Trophoblast cell (in vitro differentiated cells and primary cell): ENCODE measurements around the gene NTN5.

Experiments
- DNase-seq, 2 donors: peaks; one replicate each; pipeline ENCODE4 v3.0.0-alpha.2; 2016
- H2AFZ ChIP-seq: 2 replicates; pipeline ENCODE4 v1.6.1; 2013; ENCODE audit warnings: low read length, moderate library complexity, mild to moderate bottlenecking; ENCODE audit not compliant: insufficient read depth, poor library complexity
- H2AK5ac ChIP-seq: 2 replicates; pipeline ENCODE4 v1.6.1; 2013; ENCODE audit warnings: mild to moderate bottlenecking, low read length
- H2BK120ac ChIP-seq: 2 replicates; pipeline ENCODE4 v1.6.1; 2013; ENCODE audit warnings: low read length, mild to moderate bottlenecking, moderate library complexity; ENCODE audit not compliant: insufficient read depth, poor library complexity
- H2BK12ac ChIP-seq: 2 replicates; pipeline ENCODE4 v1.6.1; 2013; ENCODE audit warnings: mild to moderate bottlenecking, low read length, moderate library complexity
- H2BK5ac ChIP-seq: 2 replicates; pipeline ENCODE4 v1.6.1; 2013; ENCODE audit warnings: low read length, low read depth, moderate library complexity, mild to moderate bottlenecking; ENCODE audit not compliant: poor library complexity
- H3K14ac ChIP-seq: 2 replicates; pipeline ENCODE4 v1.6.1; 2013; ENCODE audit warnings: mild to moderate bottlenecking, low read length
- H3K18ac ChIP-seq: 2 replicates; pipeline ENCODE4 v1.6.1; 2013; ENCODE audit warnings: mild to moderate bottlenecking, low read length
- H3K23ac ChIP-seq: 2 replicates; pipeline ENCODE4 v1.6.1; 2013; ENCODE audit warnings: low read length
- H3K27ac ChIP-seq: 2 replicates; pipeline ENCODE4 v1.5.1; 2013; ENCODE audit warnings: low read depth, mild to moderate bottlenecking, inconsistent platforms, low read length, moderate library complexity
- H3K27me3 ChIP-seq: 2 replicates; pipeline ENCODE4 v1.6.1; 2013; ENCODE audit warnings: inconsistent platforms, mild to moderate bottlenecking, low read length, moderate library complexity; ENCODE audit not compliant: insufficient read depth
- H3K36me3 ChIP-seq, 2 experiments: 1 replicate in 1 of 2; 2 replicates in 1 of 2; pipeline ENCODE4 v1.6.1; 2013; ENCODE audit warnings: low read length in 2 of 2, mild to moderate bottlenecking in 2 of 2, moderate library complexity in 1 of 2; ENCODE audit not compliant: insufficient read depth in 2 of 2, control insufficient read depth in 1 of 2
- H3K4ac ChIP-seq: 2 replicates; pipeline ENCODE4 v1.6.1; 2013; ENCODE audit warnings: low read depth, mild to moderate bottlenecking, low read length, moderate library complexity
- H3K4me1 ChIP-seq, 2 experiments: 1 replicate in 1 of 2; 2 replicates in 1 of 2; pipeline ENCODE4 v1.6.1; 2013; ENCODE audit warnings: low read length in 2 of 2, mild to moderate bottlenecking in 2 of 2, moderate library complexity in 1 of 2; ENCODE audit not compliant: insufficient read depth in 2 of 2, control insufficient read depth in 1 of 2
- H3K4me2 ChIP-seq: 2 replicates; pipeline ENCODE4 v1.6.1; 2013; ENCODE audit warnings: inconsistent platforms, mild to moderate bottlenecking, low read length, moderate library complexity
- H3K4me3 ChIP-seq: 2 replicates; pipeline ENCODE4 v1.5.1; 2013; ENCODE audit warnings: mild to moderate bottlenecking, low read depth, low read length, inconsistent platforms
- H3K79me1 ChIP-seq: one replicate; pipeline ENCODE4 v1.6.1; 2013; ENCODE audit warnings: low read length
- H3K79me2 ChIP-seq: 2 replicates; pipeline ENCODE4 v1.6.1; 2013; ENCODE audit warnings: low read length, mild to moderate bottlenecking; ENCODE audit not compliant: control insufficient read depth, insufficient read depth, poor library complexity
- H3K9ac ChIP-seq: 2 replicates; pipeline ENCODE4 v1.6.1; 2013; ENCODE audit warnings: mild to moderate bottlenecking, low read length
- H3K9me3 ChIP-seq: 2 replicates; pipeline ENCODE4 v1.6.1; 2013; ENCODE audit warnings: low read depth, mild to moderate bottlenecking, control low read depth, inconsistent platforms, low read length; ENCODE audit not compliant: insufficient read depth
- H4K12ac ChIP-seq: 2 replicates; pipeline ENCODE4 v1.6.1; 2013; ENCODE audit warnings: low read depth, mild to moderate bottlenecking, low read length, moderate library complexity
- H4K8ac ChIP-seq: 2 replicates; pipeline ENCODE4 v1.6.1; 2013; ENCODE audit warnings: low read depth, mild to moderate bottlenecking, low read length, moderate library complexity
- H4K91ac ChIP-seq: one replicate; pipeline ENCODE4 v1.6.1; 2013; ENCODE audit warnings: low read depth, mild to moderate bottlenecking, low read length, moderate library complexity
- WGBS: extraction: QIAGEN DNeasy Blood & Tissue Kit; methylation state at CpG from one replicate; pipeline ENCODE4 v1.1.7; 2013; ENCODE audit warnings: missing lambda C conversion rate; ENCODE audit not compliant: insufficient read length, insufficient coverage; ENCODE audit errors: extremely low coverage; 5-methylcytosine and 5-hydroxymethylcytosine counted together

The NTN5 gene

GRCh38 chr19:48617146-48617937, 55.5 kb downstream of the NTN5 start:
- H2AK5ac ChIP-seq = no peak overlapping the region
- no peak overlapping the region for H3K23ac ChIP-seq
- no peak overlapping the region for H2BK12ac ChIP-seq
- DNase-seq = no peak
- peak overlapping the region; percentile 16 for H3K9ac ChIP-seq
- no peak overlapping the region for H2BK120ac ChIP-seq
- WGBS = no CpG with 5 or more reads among the region's 18 CpGs
- no peak overlapping the region for H2AFZ ChIP-seq
- no peak overlapping the region for H3K18ac ChIP-seq
- no peak overlapping the region for H2BK5ac ChIP-seq
- peaks cover 16% of the 10 kb centered on the region for H3K79me2 ChIP-seq
- peaks cover 2% of the 10 kb centered on the region for H3K9me3 ChIP-seq
- no peak overlapping the region for H4K8ac ChIP-seq
- H3K27ac ChIP-seq = no peak overlapping the region
- H3K4me3 ChIP-seq = no peak overlapping the region
- H3K79me1 ChIP-seq = peaks cover 9% of the 10 kb centered on the region
- peak overlapping the region; percentile 53 for H3K4ac ChIP-seq
- peak overlapping the region; percentile 66 for H3K4me2 ChIP-seq
- H4K12ac ChIP-seq = no peak overlapping the region
- peaks cover 34 to 37% of the 10 kb centered on the region in 2 experiments for H3K36me3 ChIP-seq
- no peak overlapping the region for H4K91ac ChIP-seq
- no peak overlapping the region for H3K14ac ChIP-seq
- H3K4me1 ChIP-seq = peaks cover 5 to 13% of the 10 kb centered on the region in 2 experiments
- H3K27me3 ChIP-seq = no peaks in the 10 kb centered on the region

- H4K8ac ChIP-seq = no peak overlapping the region
- no peak overlapping the region for H2BK5ac ChIP-seq
- no peak overlapping the region for H3K23ac ChIP-seq
- H3K18ac ChIP-seq = peak overlapping the region; percentile 64
- no peak overlapping the region for H3K14ac ChIP-seq
- H3K4me1 ChIP-seq = peaks cover 5 to 13% of the 10 kb centered on the region in 2 experiments
- H3K9ac ChIP-seq = no peak overlapping the region
- H3K27me3 ChIP-seq = no peaks in the 10 kb centered on the region
- no peak overlapping the region for H3K27ac ChIP-seq
- no peak overlapping the region for H2AFZ ChIP-seq
- no peak overlapping the region for H2AK5ac ChIP-seq
- H3K4ac ChIP-seq = peak overlapping the region; percentile 77
- H3K9me3 ChIP-seq = peaks cover 2% of the 10 kb centered on the region
- H3K79me1 ChIP-seq = peaks cover 9% of the 10 kb centered on the region
- no peak overlapping the region for H4K12ac ChIP-seq
- DNase-seq = no peak
- peak overlapping the region; percentile 66 for H3K4me2 ChIP-seq
- H3K36me3 ChIP-seq = peaks cover 34 to 37% of the 10 kb centered on the region in 2 experiments
- no peak overlapping the region for H2BK120ac ChIP-seq
- H4K91ac ChIP-seq = no peak overlapping the region
- H3K4me3 ChIP-seq = no peak overlapping the region
- no CpG with 5 or more reads among the region's 12 CpGs for WGBS
- H3K79me2 ChIP-seq = peaks cover 16% of the 10 kb centered on the region
- H2BK12ac ChIP-seq = no peak overlapping the region
Measured at GRCh38 chr19:48616491-48617056, 56.2 kb downstream of the NTN5 start.

GRCh38 chr19:48616041-48616436, 56.8 kb downstream of the NTN5 start:
- Histone ChIP-seq H4K8ac (no peak overlapping the region), H3K4me1 (peaks cover 5 to 13% of the 10 kb centered on the region in 2 experiments), H2AFZ (no peak overlapping the region), H2BK5ac (no peak overlapping the region), H3K27me3 (no peaks in the 10 kb centered on the region), H2AK5ac (no peak overlapping the region), H4K12ac (no peak overlapping the region), H2BK12ac (no peak overlapping the region), H3K4me2 (no peak overlapping the region), H2BK120ac (no peak overlapping the region), H3K18ac (peak overlapping the region; percentile 25), H3K79me1 (peaks cover 9% of the 10 kb centered on the region), H3K4ac (no peak overlapping the region), H3K14ac (no peak overlapping the region), H3K79me2 (peaks cover 16% of the 10 kb centered on the region), H3K23ac (no peak overlapping the region), H3K36me3 (peaks cover 34 to 37% of the 10 kb centered on the region in 2 experiments), H3K4me3 (no peak overlapping the region), H3K9me3 (peaks cover 2% of the 10 kb centered on the region), H4K91ac (no peak overlapping the region), H3K9ac (no peak overlapping the region), H3K27ac (no peak overlapping the region)
- no peak for DNase-seq
- no CpG with 5 or more reads among the region's 16 CpGs for WGBS

GRCh38 chr19:48615231-48616040, 57.4 kb downstream of the NTN5 start:
- H4K12ac ChIP-seq = no peak overlapping the region
- H3K79me1 ChIP-seq = peaks cover 9% of the 10 kb centered on the region
- H3K9me3 ChIP-seq = peaks cover 2% of the 10 kb centered on the region
- peaks cover 5 to 13% of the 10 kb centered on the region in 2 experiments for H3K4me1 ChIP-seq
- H4K8ac ChIP-seq = no peak overlapping the region
- no peak overlapping the region for H3K9ac ChIP-seq
- H3K18ac ChIP-seq = peak overlapping the region; percentile 25
- H3K4me3 ChIP-seq = no peak overlapping the region
- no peak overlapping the region for H2AK5ac ChIP-seq
- no peak overlapping the region for H2BK5ac ChIP-seq
- no peak overlapping the region for H3K14ac ChIP-seq
- H3K23ac ChIP-seq = no peak overlapping the region
- peaks cover 16% of the 10 kb centered on the region for H3K79me2 ChIP-seq
- no peak overlapping the region for H3K4me2 ChIP-seq
- no peak overlapping the region for H3K4ac ChIP-seq
- DNase-seq = no peak
- no peak overlapping the region for H4K91ac ChIP-seq
- no peaks in the 10 kb centered on the region for H3K27me3 ChIP-seq
- H2BK120ac ChIP-seq = no peak overlapping the region
- no peak overlapping the region for H2BK12ac ChIP-seq
- H2AFZ ChIP-seq = no peak overlapping the region
- no CpG with 5 or more reads among the region's 19 CpGs for WGBS
- peaks cover 34 to 37% of the 10 kb centered on the region in 2 experiments for H3K36me3 ChIP-seq
- no peak overlapping the region for H3K27ac ChIP-seq
